ENCODE measurements around the gene ZFP36L2.
"Not testable (repeated sequence)": the region's sequence is repeated elsewhere in the genome, so short reads cannot be mapped to it uniquely, and the experiment has no call there.

Gene ZFP36L2

GRCh38 chr2:43206602-43207001, 19.8 kb downstream of the ZFP36L2 start:
- no peak for DNase-seq

GRCh38 chr2:43203373-43203772, 23.0 kb downstream of the ZFP36L2 start:
- DNase-seq: no peak

- no peak for DNase-seq
These were observed 24.1 kb downstream of the ZFP36L2 start for GRCh38 chr2:43202289-43202688.

- DNase-seq: no peak
These were observed 24.9 kb downstream of the ZFP36L2 start for GRCh38 chr2:43201497-43201896.

- no peak for DNase-seq
These were observed 25.4 kb downstream of the ZFP36L2 start for GRCh38 chr2:43201016-43201415.

GRCh38 chr2:43199492-43200488, 26.6 kb downstream of the ZFP36L2 start:
- no peak for DNase-seq

GRCh38 chr2:43198263-43198662, 28.1 kb downstream of the ZFP36L2 start:
- no peak for DNase-seq

GRCh38 chr2:43197588-43197896, 28.9 kb downstream of the ZFP36L2 start:
- DNase-seq: no peak

- no peak for DNase-seq
These were observed 29.4 kb downstream of the ZFP36L2 start for GRCh38 chr2:43196768-43197587.

GRCh38 chr2:43194121-43194869, 32.1 kb downstream of the ZFP36L2 start:
- DNase-seq: no peak

- DNase-seq: no peak
These were observed 32.7 kb downstream of the ZFP36L2 start for GRCh38 chr2:43193652-43194120.

GRCh38 chr2:43192744-43193651, 33.4 kb downstream of the ZFP36L2 start:
- DNase-seq: no peak

GRCh38 chr2:43191947-43192516, 34.4 kb downstream of the ZFP36L2 start:
- DNase-seq: no peak

- no peak for DNase-seq
These were observed 35.9 kb downstream of the ZFP36L2 start for GRCh38 chr2:43190311-43191052.

GRCh38 chr2:43189861-43190260, 36.5 kb downstream of the ZFP36L2 start:
- DNase-seq: not testable (repeated sequence)

GRCh38 chr2:43188561-43189386, 37.6 kb downstream of the ZFP36L2 start:
- DNase-seq: no peak

- DNase-seq: no peak
These were observed 39.6 kb downstream of the ZFP36L2 start for GRCh38 chr2:43186679-43187374.

GRCh38 chr2:43186321-43186678, 40.1 kb downstream of the ZFP36L2 start:
- DNase-seq: no peak

GRCh38 chr2:43185146-43185545, 41.3 kb downstream of the ZFP36L2 start:
- DNase-seq: no peak

Data from activated CD4-positive, alpha-beta T cell treated with anti-CD3 and anti-CD28 coated beads, Interleukin-2, amount 50 U/mL, for 1 hour (primary cell).